ES-I3 (cell line): ENCODE measurements around the gene UGDH.

Source experiments
- H3K36me3 ChIP-seq: 2 replicates; pipeline ENCODE4 v1.6.1; 2013; ENCODE audit warnings: mild to moderate bottlenecking, low read length, control low read depth, moderate library complexity; ENCODE audit not compliant: insufficient read depth
- H3K4me1 ChIP-seq: 2 replicates; pipeline ENCODE4 v1.6.1; 2013; ENCODE audit warnings: mild to moderate bottlenecking, control low read depth, low read length; ENCODE audit not compliant: insufficient read depth
- H3K9ac ChIP-seq: 2 replicates; pipeline ENCODE4 v1.6.1; 2013; ENCODE audit warnings: low read depth, mild to moderate bottlenecking, low read length, moderate library complexity
- H3K9me3 ChIP-seq: 2 replicates; pipeline ENCODE4 v1.6.1; 2013; ENCODE audit warnings: mild to moderate bottlenecking, low read length, moderate library complexity; ENCODE audit not compliant: control insufficient read depth, insufficient read depth

UGDH gene

GRCh38 chr4:39495446-39496213 lies 31.6 kb downstream of the UGDH start:
- Histone ChIP-seq H3K9ac (no peak overlapping the region), H3K36me3 (no peaks in the 10 kb centered on the region), H3K9me3 (no peaks in the 10 kb centered on the region)

GRCh38 chr4:39494354-39494753 lies 32.9 kb downstream of the UGDH start:
- Histone ChIP-seq H3K9ac (no peak overlapping the region), H3K36me3 (no peaks in the 10 kb centered on the region), H3K4me1 (no peaks in the 10 kb centered on the region; the same call in 1 of the 2 replicates), H3K9me3 (no peaks in the 10 kb centered on the region)

More at GRCh38 chr4:39495446-39496213, 31.6 kb downstream of the UGDH start:
- no peaks in the 10 kb centered on the region; the same call in 1 of the 2 replicates for H3K4me1 ChIP-seq

GRCh38 chr4:39490322-39490721 lies 36.9 kb downstream of the UGDH start:
- Histone ChIP-seq H3K9me3 (no peaks in the 10 kb centered on the region), H3K4me1 (no peaks in the 10 kb centered on the region), H3K9ac (no peak overlapping the region), H3K36me3 (no peaks in the 10 kb centered on the region)

GRCh38 chr4:39486221-39486804 lies 40.9 kb downstream of the UGDH start:
- peaks cover 3% of the 10 kb centered on the region; the same call in 1 of the 2 replicates for H3K9me3 ChIP-seq

GRCh38 chr4:39484582-39485272 lies 42.5 kb downstream of the UGDH start:
- Histone ChIP-seq H3K9ac (no peak overlapping the region), H3K36me3 (no peaks in the 10 kb centered on the region), H3K4me1 (no peaks in the 10 kb centered on the region), H3K9me3 (peaks cover 3% of the 10 kb centered on the region; the same call in 1 of the 2 replicates)

More at GRCh38 chr4:39486221-39486804, 40.9 kb downstream of the UGDH start:
- H3K4me1 ChIP-seq: no peaks in the 10 kb centered on the region
- H3K36me3 ChIP-seq: no peaks in the 10 kb centered on the region
- no peak overlapping the region for H3K9ac ChIP-seq

- Histone ChIP-seq H3K9me3 (peaks cover 3% of the 10 kb centered on the region; the same call in 1 of the 2 replicates), H3K4me1 (no peaks in the 10 kb centered on the region), H3K9ac (no peak overlapping the region), H3K36me3 (no peaks in the 10 kb centered on the region)
Observed at GRCh38 chr4:39480902-39481695, 46.1 kb downstream of the UGDH start.

- Histone ChIP-seq H3K36me3 (no peaks in the 10 kb centered on the region), H3K9ac (no peak overlapping the region), H3K4me1 (no peaks in the 10 kb centered on the region), H3K9me3 (peaks cover 3% of the 10 kb centered on the region; the same call in 1 of the 2 replicates)
Observed at GRCh38 chr4:39480251-39480650, 47.0 kb downstream of the UGDH start.

- no peaks in the 10 kb centered on the region for H3K4me1 ChIP-seq
- H3K9ac ChIP-seq: no peak overlapping the region
- H3K36me3 ChIP-seq: peaks cover 9% of the 10 kb centered on the region
- H3K9me3 ChIP-seq: no peaks in the 10 kb centered on the region
Observed at GRCh38 chr4:39476187-39476895, 50.9 kb downstream of the UGDH start.

- Histone ChIP-seq H3K9me3 (no peaks in the 10 kb centered on the region), H3K9ac (no peak overlapping the region), H3K4me1 (no peaks in the 10 kb centered on the region), H3K36me3 (peaks cover 19% of the 10 kb centered on the region)
Observed at GRCh38 chr4:39472396-39472795, 54.8 kb downstream of the UGDH start.

GRCh38 chr4:39470402-39470801 lies 56.8 kb downstream of the UGDH start:
- Histone ChIP-seq H3K9me3 (no peaks in the 10 kb centered on the region), H3K36me3 (peaks cover 19% of the 10 kb centered on the region)

GRCh38 chr4:39469429-39470077 lies 57.7 kb downstream of the UGDH start:
- H3K36me3 ChIP-seq: peaks cover 19% of the 10 kb centered on the region
- H3K4me1 ChIP-seq: no peaks in the 10 kb centered on the region
- H3K9me3 ChIP-seq: no peaks in the 10 kb centered on the region
- no peak overlapping the region for H3K9ac ChIP-seq

More at GRCh38 chr4:39470402-39470801, 56.8 kb downstream of the UGDH start:
- Histone ChIP-seq H3K9ac (no peak overlapping the region), H3K4me1 (no peaks in the 10 kb centered on the region)

- Histone ChIP-seq H3K4me1 (no peaks in the 10 kb centered on the region), H3K36me3 (peaks cover 22% of the 10 kb centered on the region), H3K9me3 (no peaks in the 10 kb centered on the region), H3K9ac (no peak overlapping the region)
Observed at GRCh38 chr4:39467464-39467863, 59.8 kb downstream of the UGDH start.

- Histone ChIP-seq H3K36me3 (peaks cover 15% of the 10 kb centered on the region; the same call in 1 of the 2 replicates), H3K9me3 (no peaks in the 10 kb centered on the region), H3K9ac (no peak overlapping the region), H3K4me1 (no peaks in the 10 kb centered on the region)
Observed at GRCh38 chr4:39466747-39467146, 60.5 kb downstream of the UGDH start.
